A673 (cell line): ENCODE measurements around the gene CDKAL1.

ENCODE experiments used
- CTCF ChIP-seq: fragments of 300-800, 200-600 bp; sonication (generic); conservative IDR thresholded peaks from 2 replicates; pipeline ENCODE4 v1.5.1; 2017; ENCODE audit warnings: low read depth, mild to moderate bottlenecking, antibody characterized with exemption, low read length, moderate library complexity, mixed read lengths
- EZH2 ChIP-seq: fragments of 200-600 bp; sonication (generic); IDR thresholded peaks from 2 replicates; pipeline ENCODE4 v1.6.1; 2017; ENCODE audit warnings: borderline replicate concordance, low read depth, mild to moderate bottlenecking, mixed read lengths, antibody characterized with exemption, low read length; ENCODE audit not compliant: poor library complexity, severe bottlenecking

GRCh38 chr6:21078497-21078896, 544.2 kb downstream of the CDKAL1 start:
- TF ChIP-seq CTCF, result no peak
- no peak for TF ChIP-seq EZH2
